HEK293 (cell line): ENCODE results near the gene SELENOO.

ENCODE experiments used
- KLF1 ChIP-seq: fragments of 450-650 bp; formaldehyde crosslinking; IDR thresholded peaks from 2 replicates; pipeline ENCODE4 v1.5.1; 2016; ENCODE audit warnings: missing biosample characterization, missing genetic modification characterization
- KLF7 ChIP-seq: fragments of 450-650 bp; formaldehyde crosslinking; IDR thresholded peaks from 2 replicates; pipeline ENCODE4 v1.5.1; 2016; ENCODE audit warnings: missing biosample characterization, missing genetic modification characterization, borderline replicate concordance
- KLF8 ChIP-seq: fragments of 450-650 bp; formaldehyde crosslinking; IDR thresholded peaks from 2 replicates; pipeline ENCODE4 v1.5.1; 2016; ENCODE audit warnings: missing biosample characterization, missing genetic modification characterization
- KLF9 ChIP-seq: fragments of 450-650 bp; formaldehyde crosslinking; IDR thresholded peaks from 2 replicates; pipeline ENCODE4 v1.5.1; 2016; ENCODE audit warnings: missing biosample characterization, missing genetic modification characterization, low read depth
- MZF1 ChIP-seq: fragments of 450-650 bp; formaldehyde crosslinking; IDR thresholded peaks from 2 replicates; pipeline ENCODE4 v1.5.1; 2017; ENCODE audit warnings: missing biosample characterization, missing genetic modification characterization, borderline replicate concordance
- SALL2 ChIP-seq: fragments of 450-650 bp; formaldehyde crosslinking; IDR thresholded peaks from 2 replicates; pipeline ENCODE4 v1.5.0; 2017; ENCODE audit warnings: missing biosample characterization, mild to moderate bottlenecking, missing genetic modification characterization, borderline replicate concordance
- SETDB1 ChIP-seq: IDR thresholded peaks from one replicate; pipeline ENCODE4 v1.6.1; 2017; ENCODE audit warnings: mild to moderate bottlenecking, low read length, moderate library complexity, mixed read lengths; ENCODE audit not compliant: insufficient read length
- SP7 ChIP-seq: fragments of 450-650 bp; formaldehyde crosslinking; IDR thresholded peaks from 2 replicates; pipeline ENCODE4 v1.5.1; 2016; ENCODE audit warnings: missing biosample characterization, missing genetic modification characterization
- YY2 ChIP-seq: fragments of 450-650 bp; formaldehyde crosslinking; IDR thresholded peaks from 2 replicates; pipeline ENCODE4 v1.5.1; 2016; ENCODE audit warnings: missing biosample characterization, missing genetic modification characterization
- ZBTB7A ChIP-seq: fragments of 450-650 bp; formaldehyde crosslinking; IDR thresholded peaks from 2 replicates; pipeline ENCODE4 v1.5.1; 2016; ENCODE audit warnings: low read depth, missing biosample characterization, missing genetic modification characterization
- ZNF121 ChIP-seq: fragments of 450-650 bp; formaldehyde crosslinking; IDR thresholded peaks from 2 replicates; pipeline ENCODE4 v1.5.1; 2016; ENCODE audit warnings: missing biosample characterization, missing genetic modification characterization
- ZNF214 ChIP-seq: fragments of 450-650 bp; formaldehyde crosslinking; IDR thresholded peaks from 2 replicates; pipeline ENCODE4 v1.5.1; 2017; ENCODE audit warnings: missing biosample characterization, mild to moderate bottlenecking, missing genetic modification characterization, borderline replicate concordance
- ZNF221 ChIP-seq: fragments of 450-650 bp; formaldehyde crosslinking; IDR thresholded peaks from 2 replicates; pipeline ENCODE4 v1.5.1; 2017; ENCODE audit warnings: missing biosample characterization, missing genetic modification characterization, borderline replicate concordance
- ZNF239 ChIP-seq: fragments of 450-650 bp; formaldehyde crosslinking; IDR thresholded peaks from 2 replicates; pipeline ENCODE4 v1.5.1; 2016; ENCODE audit warnings: missing biosample characterization, missing genetic modification characterization
- ZNF274 ChIP-seq, 2 experiments: fragments of 200-500 bp in 1 of 2; fragments of 450-650 bp in 1 of 2; sonication (Bioruptor generic) in 1 of 2; formaldehyde crosslinking in 1 of 2; IDR thresholded peaks; 2 replicates each; pipeline versions ENCODE4 v1.5.1 to v1.6.1; 2014 to 2016; ENCODE audit warnings: borderline replicate concordance in 1 of 2, inconsistent platforms in 1 of 2, low read length in 1 of 2, missing biosample characterization in 1 of 2, missing genetic modification characterization in 1 of 2
- ZNF391 ChIP-seq: fragments of 450-650 bp; formaldehyde crosslinking; IDR thresholded peaks from 2 replicates; pipeline ENCODE4 v1.5.1; 2016; ENCODE audit warnings: low read depth, missing biosample characterization, missing genetic modification characterization, borderline replicate concordance
- ZNF510 ChIP-seq: fragments of 450-650 bp; formaldehyde crosslinking; IDR thresholded peaks from 2 replicates; pipeline ENCODE4 v1.5.1; 2018; ENCODE audit warnings: mild to moderate bottlenecking, missing genetic modification characterization, missing biosample characterization; ENCODE audit not compliant: insufficient replicate concordance
- ZNF530 ChIP-seq: fragments of 450-650 bp; formaldehyde crosslinking; IDR thresholded peaks from 2 replicates; pipeline ENCODE4 v1.5.1; 2016; ENCODE audit warnings: low read depth, missing biosample characterization, missing genetic modification characterization
- ZNF560 ChIP-seq: fragments of 450-650 bp; formaldehyde crosslinking; IDR thresholded peaks from 2 replicates; pipeline ENCODE4 v1.5.1; 2017; ENCODE audit warnings: missing biosample characterization, missing genetic modification characterization, borderline replicate concordance
- ZNF658 ChIP-seq: fragments of 450-650 bp; formaldehyde crosslinking; IDR thresholded peaks from 2 replicates; pipeline ENCODE4; 2016; ENCODE audit warnings: missing biosample characterization, missing genetic modification characterization
- ZNF707 ChIP-seq: fragments of 450-650 bp; formaldehyde crosslinking; IDR thresholded peaks from 2 replicates; pipeline ENCODE4 v1.5.1; 2016; ENCODE audit warnings: missing biosample characterization, missing genetic modification characterization
- ZNF768 ChIP-seq: fragments of 450-650 bp; formaldehyde crosslinking; IDR thresholded peaks from 2 replicates; pipeline ENCODE4 v1.5.1; 2018; ENCODE audit warnings: missing biosample characterization, mild to moderate bottlenecking, missing genetic modification characterization
- TF ChIP-seq, protein P1 (sequence below): fragments of 450-650 bp; formaldehyde crosslinking; IDR thresholded peaks from 2 replicates; pipeline ENCODE4 v1.5.1; 2017; ENCODE audit warnings: missing biosample characterization, missing genetic modification characterization
- TF ChIP-seq, protein P2 (sequence below): fragments of 450-650 bp; formaldehyde crosslinking; IDR thresholded peaks from 2 replicates; pipeline ENCODE4 v1.5.1; 2016; ENCODE audit warnings: missing biosample characterization, missing genetic modification characterization
- TF ChIP-seq, protein P3 (sequence below): fragments of 450-650 bp; formaldehyde crosslinking; IDR thresholded peaks from 2 replicates; pipeline ENCODE4 v1.5.1; 2016; ENCODE audit warnings: missing biosample characterization, missing genetic modification characterization
- TF ChIP-seq, protein P4 (sequence below): fragments of 450-650 bp; formaldehyde crosslinking; IDR thresholded peaks from 2 replicates; pipeline ENCODE4 v1.5.1; 2016; ENCODE audit warnings: missing biosample characterization, missing genetic modification characterization
- TF ChIP-seq, protein P5 (sequence below): fragments of 450-650 bp; formaldehyde crosslinking; IDR thresholded peaks from 2 replicates; pipeline ENCODE4 v1.5.1; 2016; ENCODE audit warnings: missing biosample characterization, missing genetic modification characterization, low read depth

Gene SELENOO

DNA sequence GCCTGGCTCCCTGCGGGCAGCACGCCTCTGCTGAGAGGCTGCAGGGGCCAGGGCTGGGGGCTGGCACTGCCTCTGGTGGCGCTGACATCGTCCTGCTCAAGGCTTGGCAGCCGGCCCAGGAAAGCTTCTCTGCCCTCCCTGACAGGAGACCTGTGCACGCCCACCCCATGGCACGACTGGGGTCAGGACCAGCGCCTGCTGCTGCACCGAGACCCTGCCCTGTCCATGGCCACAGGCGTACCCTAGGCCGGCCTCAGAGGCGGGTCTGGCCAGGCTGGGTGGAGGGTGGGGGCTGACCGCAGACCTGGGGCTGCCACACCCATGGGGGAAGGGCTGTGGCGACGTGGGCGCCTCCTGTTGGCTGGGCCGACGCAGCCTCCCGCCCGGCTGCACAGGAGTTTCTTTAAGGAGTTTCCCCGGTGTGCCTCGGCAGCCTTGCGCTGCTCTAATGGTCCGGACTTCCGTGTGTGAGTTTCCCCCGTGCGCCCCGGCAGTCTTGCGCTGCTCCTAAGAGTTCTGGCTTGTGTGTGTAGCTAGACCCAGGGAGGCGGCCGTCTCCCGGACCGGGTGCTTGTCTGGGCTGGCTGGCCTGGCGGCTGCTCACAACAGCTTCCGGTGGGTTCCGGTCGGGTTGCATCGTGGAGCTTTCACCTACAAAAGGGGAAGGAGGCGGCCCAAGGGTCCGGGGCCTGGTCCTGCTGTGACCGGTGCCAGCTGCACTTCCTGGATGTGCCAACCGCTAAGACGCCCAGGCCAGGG lies 10.4 kb upstream of the SELENOO start (continued):
- TF ChIP-seq, protein P1, sequence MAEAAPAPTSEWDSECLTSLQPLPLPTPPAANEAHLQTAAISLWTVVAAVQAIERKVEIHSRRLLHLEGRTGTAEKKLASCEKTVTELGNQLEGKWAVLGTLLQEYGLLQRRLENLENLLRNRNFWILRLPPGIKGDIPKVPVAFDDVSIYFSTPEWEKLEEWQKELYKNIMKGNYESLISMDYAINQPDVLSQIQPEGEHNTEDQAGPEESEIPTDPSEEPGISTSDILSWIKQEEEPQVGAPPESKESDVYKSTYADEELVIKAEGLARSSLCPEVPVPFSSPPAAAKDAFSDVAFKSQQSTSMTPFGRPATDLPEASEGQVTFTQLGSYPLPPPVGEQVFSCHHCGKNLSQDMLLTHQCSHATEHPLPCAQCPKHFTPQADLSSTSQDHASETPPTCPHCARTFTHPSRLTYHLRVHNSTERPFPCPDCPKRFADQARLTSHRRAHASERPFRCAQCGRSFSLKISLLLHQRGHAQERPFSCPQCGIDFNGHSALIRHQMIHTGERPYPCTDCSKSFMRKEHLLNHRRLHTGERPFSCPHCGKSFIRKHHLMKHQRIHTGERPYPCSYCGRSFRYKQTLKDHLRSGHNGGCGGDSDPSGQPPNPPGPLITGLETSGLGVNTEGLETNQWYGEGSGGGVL (tag by site-specific recombination), result no peak
- TF ChIP-seq ZNF510 (tag by site-specific recombination) (no peak), ZNF530 (tag by site-specific recombination) (no peak), ZBTB7A (no peak), KLF8 (tag by site-specific recombination) (no peak), MZF1 (tag by site-specific recombination) (no peak), ZNF768 (no peak), YY2 (tag by site-specific recombination) (no peak), ZNF274 (IDR thresholded peaks at IDR 0.05; ENCODE audit: low read length) (no peak), ZNF274 (tag by site-specific recombination; IDR thresholded peaks at IDR 0.05; ENCODE audit: borderline replicate concordance) (no peak), SETDB1 (no peak), ZNF121 (0 out of 2 replicates have a peak, but pooled peaks have one; percentile 22), ZNF707 (tag by site-specific recombination) (no peak), KLF1 (peak; percentile 98), ZNF239 (tag by site-specific recombination) (no peak), ZNF221 (no peak), ZNF658 (no peak), SALL2 (tag by site-specific recombination) (no peak), ZNF391 (tag by site-specific recombination) (peak; percentile 14; the same call in 1 of the 2 replicates), SP7 (peak; percentile 80), ZNF214 (tag by site-specific recombination) (no peak), KLF9 (peak; percentile 92), KLF7 (peak; percentile 93), ZNF560 (no peak)
- TF ChIP-seq, protein P2, sequence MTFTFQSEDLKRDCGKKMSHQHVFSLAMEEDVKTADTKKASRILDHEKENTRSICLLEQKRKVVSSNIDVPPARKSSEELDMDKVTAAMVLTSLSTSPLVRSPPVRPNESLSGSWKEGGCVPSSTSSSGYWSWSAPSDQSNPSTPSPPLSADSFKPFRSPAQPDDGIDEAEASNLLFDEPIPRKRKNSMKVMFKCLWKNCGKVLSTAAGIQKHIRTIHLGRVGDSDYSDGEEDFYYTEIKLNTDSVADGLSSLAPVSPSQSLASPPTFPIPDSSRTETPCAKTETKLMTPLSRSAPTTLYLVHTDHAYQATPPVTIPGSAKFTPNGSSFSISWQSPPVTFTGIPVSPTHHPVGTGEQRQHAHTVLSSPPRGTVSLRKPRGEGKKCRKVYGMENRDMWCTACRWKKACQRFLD (tag by site-specific recombination), result no peak
- TF ChIP-seq, protein P3, sequence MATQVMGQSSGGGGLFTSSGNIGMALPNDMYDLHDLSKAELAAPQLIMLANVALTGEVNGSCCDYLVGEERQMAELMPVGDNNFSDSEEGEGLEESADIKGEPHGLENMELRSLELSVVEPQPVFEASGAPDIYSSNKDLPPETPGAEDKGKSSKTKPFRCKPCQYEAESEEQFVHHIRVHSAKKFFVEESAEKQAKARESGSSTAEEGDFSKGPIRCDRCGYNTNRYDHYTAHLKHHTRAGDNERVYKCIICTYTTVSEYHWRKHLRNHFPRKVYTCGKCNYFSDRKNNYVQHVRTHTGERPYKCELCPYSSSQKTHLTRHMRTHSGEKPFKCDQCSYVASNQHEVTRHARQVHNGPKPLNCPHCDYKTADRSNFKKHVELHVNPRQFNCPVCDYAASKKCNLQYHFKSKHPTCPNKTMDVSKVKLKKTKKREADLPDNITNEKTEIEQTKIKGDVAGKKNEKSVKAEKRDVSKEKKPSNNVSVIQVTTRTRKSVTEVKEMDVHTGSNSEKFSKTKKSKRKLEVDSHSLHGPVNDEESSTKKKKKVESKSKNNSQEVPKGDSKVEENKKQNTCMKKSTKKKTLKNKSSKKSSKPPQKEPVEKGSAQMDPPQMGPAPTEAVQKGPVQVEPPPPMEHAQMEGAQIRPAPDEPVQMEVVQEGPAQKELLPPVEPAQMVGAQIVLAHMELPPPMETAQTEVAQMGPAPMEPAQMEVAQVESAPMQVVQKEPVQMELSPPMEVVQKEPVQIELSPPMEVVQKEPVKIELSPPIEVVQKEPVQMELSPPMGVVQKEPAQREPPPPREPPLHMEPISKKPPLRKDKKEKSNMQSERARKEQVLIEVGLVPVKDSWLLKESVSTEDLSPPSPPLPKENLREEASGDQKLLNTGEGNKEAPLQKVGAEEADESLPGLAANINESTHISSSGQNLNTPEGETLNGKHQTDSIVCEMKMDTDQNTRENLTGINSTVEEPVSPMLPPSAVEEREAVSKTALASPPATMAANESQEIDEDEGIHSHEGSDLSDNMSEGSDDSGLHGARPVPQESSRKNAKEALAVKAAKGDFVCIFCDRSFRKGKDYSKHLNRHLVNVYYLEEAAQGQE, result no peak
- TF ChIP-seq, protein P4, sequence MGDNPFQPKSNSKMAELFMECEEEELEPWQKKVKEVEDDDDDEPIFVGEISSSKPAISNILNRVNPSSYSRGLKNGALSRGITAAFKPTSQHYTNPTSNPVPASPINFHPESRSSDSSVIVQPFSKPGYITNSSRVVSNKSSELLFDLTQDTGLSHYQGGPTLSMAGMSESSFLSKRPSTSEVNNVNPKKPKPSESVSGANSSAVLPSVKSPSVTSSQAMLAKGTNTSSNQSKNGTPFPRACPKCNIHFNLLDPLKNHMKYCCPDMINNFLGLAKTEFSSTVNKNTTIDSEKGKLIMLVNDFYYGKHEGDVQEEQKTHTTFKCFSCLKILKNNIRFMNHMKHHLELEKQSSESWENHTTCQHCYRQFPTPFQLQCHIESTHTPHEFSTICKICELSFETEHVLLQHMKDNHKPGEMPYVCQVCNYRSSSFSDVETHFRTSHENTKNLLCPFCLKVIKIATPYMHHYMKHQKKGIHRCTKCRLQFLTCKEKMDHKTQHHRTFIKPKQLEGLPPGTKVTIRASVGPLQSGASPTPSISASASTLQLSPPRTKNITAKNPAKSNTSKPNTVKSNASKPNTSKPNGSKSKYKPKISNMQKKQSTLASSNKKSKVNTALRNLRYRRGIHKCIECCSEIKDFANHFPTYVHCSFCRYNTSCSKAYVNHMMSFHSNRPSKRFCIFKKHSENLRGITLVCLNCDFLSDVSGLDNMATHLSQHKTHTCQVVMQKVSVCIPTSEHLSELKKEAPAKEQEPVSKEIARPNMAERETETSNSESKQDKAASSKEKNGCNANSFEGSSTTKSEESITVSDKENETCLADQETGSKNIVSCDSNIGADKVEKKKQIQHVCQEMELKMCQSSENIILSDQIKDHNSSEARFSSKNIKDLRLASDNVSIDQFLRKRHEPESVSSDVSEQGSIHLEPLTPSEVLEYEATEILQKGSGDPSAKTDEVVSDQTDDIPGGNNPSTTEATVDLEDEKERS (tag by site-specific recombination), result no peak
- TF ChIP-seq, protein P5, sequence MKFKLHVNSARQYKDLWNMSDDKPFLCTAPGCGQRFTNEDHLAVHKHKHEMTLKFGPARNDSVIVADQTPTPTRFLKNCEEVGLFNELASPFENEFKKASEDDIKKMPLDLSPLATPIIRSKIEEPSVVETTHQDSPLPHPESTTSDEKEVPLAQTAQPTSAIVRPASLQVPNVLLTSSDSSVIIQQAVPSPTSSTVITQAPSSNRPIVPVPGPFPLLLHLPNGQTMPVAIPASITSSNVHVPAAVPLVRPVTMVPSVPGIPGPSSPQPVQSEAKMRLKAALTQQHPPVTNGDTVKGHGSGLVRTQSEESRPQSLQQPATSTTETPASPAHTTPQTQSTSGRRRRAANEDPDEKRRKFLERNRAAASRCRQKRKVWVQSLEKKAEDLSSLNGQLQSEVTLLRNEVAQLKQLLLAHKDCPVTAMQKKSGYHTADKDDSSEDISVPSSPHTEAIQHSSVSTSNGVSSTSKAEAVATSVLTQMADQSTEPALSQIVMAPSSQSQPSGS (tag by site-specific recombination), result no peak
